ENCODE measurements around the gene CLEC11A.

The CLEC11A gene

DNA sequence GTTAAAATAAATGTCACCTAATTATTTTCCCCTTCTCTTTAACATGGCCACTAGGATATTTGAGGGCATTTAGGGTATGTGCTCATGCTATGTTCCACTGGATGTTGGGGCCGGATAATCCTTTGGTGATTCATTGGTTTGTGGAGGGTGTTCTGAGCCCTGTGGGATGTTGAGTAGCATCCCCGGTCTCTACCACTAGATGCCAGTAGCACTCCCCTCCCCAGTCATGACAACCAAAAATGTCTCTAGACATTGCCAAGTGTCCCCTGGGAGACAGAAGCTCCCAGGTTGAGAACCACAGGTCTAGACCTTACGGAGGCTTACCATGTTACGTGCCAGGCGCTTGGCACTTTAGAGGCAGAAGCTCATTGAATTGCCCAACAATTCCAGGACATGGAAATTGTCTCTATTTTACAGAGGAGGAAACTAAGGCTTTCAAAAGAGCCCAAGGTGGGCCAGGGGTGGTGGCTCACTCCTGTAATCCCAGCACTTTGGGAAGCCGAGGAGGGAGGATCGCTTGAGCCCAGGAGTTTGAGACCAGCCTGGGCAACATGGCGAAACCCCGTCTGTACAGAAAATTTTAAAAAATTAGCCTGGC lies 17.6 kb upstream of the CLEC11A start:
- DNase-seq: no peak

DNA sequence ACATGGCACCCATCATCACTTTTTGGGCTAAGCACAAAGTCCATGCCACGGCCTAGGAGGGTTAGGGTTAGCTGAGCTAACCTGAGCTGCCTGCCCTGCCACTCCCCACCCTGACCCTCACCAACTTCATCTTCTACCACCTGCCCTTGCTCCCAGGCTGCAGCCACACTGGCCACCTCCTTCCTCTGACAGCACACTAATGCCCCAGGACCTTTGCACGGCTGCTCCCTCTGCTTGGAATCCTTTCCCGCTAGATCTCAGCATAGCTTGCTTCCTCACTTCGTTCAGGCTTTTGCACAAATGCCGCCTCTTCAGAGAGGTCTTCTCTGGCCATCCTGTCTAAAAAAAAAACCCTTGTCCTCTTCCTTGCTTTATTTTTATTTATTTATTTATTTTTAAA lies 16.8 kb upstream of the CLEC11A start:
- no peak for DNase-seq

DNA sequence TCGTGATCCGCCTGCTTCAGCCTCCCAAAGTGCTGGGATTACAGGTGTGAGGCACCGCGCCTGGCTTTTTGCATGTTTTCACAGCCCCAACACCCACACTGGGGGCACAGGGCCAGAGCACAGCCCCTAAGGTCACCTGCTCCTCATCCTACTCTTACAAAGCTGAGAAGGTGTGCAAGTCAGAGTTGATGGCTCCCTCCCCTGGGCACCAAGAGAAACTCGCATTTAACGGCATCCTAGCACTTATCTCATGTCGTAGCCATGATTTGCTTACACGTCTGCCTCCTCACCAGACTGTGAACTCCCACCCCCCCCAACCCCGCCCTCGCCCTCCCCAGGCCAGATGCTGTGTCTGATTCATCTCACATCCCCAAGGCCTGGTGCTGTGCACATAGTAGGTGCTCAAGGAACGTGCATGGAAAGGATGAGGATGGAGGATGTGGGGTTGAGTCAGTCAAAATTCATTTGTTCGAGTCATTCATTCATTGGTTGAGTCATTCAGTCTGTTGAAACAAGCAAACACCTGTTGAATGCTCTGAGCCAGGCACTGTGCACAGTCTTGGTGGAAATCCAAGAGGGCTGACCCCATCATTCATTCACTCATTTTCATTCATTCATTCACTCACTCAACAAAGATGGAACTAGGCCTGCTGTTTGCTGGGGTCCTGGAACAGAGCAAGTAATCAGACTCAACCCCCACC lies 14.8 kb upstream of the CLEC11A start:
- DNase-seq: no peak

DNA sequence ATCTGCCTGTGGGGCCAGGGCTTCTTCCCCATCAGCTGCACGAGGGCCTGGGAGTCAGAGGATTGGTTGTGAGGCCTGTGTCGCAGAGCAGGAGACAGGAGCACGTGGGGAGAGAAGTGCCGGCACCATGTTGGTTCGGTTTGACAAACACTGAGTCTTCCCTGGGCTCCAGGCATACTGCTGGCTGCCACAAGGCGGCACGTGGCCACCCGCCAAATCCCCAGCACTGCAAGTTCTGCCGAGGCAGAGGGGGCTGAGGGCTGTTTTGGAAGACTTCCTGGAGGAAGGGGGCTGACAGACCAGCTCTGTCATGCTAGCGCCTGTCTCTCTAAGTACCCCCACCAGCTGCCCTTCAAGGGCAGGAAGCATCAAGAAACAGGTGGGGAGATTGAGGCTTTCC lies 13.1 kb upstream of the CLEC11A start:
- no peak for DNase-seq

DNA sequence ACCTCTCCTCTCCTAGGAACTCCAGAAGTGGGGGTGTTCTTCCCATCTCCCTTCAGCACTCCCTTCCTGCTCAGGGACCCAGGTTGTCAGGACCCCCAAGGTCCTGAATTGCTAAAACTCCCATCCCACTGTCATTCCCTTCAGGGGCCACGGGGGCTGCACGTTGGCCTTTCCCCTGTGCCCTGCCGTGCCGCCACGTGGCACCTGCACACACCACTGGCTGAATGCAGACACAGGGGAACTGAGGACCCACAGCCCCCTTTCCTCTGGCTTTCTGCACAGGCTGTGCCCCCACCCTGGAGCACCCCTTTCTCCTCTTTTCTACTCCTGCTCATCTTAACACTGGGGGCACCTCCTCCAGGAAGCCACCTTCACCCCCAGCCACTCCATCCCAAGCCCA lies 12.6 kb upstream of the CLEC11A start:
- no peak for DNase-seq

DNA sequence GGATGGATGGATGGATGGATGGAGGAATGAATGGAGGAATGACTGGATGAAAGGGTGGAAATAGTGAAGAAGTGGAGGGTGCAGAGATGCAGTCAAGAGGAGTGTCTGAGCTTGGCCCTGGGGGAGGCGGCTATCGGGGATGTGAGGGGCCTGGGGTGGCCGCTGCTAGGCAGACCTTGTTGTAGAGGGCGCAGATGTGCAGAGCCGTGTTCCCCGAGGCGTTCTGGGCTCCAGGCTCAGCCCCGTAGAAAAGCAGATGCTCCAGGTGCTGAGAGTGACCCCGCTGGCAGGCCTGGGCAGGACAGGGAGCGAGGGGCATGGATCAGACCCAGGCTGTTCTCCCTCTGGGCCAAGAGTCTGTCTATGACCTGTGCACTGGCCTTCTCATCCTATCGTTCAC lies 12.0 kb upstream of the CLEC11A start:
- DNase-seq: no peak

DNA sequence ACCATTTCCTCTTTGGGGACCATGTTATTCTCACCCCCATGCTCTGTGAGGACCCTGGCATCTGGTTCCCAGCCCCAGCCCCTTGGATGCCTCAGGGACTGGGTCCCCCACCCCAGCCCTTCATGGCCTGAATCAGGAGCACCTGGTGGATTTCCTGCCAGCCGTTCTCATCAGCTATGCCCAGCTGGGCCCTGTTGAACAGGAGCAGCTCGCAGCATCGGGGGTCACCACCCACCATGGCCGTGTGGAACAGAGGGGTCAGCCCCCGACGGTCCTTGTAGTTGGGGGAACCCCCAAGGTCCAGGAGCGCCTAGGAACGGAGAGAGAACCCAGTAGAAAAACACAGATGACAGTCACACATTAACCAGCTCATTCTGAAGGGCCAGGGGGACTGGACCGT lies 11.4 kb upstream of the CLEC11A start:
- DNase-seq: no peak

DNA sequence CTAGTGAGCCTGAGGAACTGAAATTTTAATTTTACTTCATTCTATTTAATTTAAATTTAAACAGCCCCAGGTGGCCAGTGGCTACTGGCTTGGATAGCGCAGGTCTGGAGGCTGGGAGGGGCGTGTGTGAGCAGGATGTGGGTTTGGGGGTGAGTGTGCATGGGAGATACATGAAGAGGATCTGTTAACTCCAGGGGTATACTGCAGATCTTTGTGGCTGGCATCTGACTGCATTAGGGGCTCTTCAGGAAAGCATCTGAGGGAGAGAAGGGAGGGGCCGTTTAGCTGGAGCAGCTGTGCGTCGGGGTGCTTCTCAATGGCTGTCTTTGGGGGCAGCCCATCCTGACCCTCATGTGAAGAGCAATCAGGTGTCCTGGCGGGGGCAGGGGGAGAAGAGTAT lies 10.3 kb upstream of the CLEC11A start:
- no peak for DNase-seq

DNA sequence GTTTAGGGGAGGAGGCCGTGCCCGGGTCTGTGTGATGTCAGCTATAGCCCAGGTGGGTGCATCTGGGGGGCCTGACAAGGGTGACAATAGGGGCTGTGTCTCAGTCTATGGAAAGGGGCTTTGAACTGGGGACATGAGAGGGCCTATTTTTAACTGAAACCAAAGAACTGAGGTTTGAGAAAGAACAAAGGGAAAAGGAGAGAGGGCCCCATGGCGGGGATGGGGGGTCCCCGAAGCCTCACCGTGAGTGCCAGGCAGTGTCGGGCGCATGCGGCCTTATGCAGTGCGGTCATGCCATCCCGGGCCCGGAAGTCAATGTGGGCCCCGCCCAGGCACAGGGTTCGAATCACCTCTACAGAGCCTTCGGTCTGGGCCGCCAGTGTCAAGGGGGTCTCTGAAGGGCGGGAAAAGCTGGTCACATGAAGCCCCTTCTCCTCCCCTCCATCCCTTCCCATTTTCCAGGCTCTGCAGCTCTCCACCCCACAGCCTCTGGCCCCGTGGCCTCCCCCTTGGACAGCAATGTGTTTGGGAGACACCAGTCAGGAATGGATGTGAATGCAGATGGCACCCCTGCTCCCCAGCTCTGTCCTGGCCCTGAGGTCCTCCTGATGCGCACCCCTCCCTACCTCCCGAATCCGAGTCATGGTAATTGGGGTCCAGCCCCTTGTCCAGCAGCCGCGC lies 9.5 kb upstream of the CLEC11A start:
- no peak for DNase-seq

DNA sequence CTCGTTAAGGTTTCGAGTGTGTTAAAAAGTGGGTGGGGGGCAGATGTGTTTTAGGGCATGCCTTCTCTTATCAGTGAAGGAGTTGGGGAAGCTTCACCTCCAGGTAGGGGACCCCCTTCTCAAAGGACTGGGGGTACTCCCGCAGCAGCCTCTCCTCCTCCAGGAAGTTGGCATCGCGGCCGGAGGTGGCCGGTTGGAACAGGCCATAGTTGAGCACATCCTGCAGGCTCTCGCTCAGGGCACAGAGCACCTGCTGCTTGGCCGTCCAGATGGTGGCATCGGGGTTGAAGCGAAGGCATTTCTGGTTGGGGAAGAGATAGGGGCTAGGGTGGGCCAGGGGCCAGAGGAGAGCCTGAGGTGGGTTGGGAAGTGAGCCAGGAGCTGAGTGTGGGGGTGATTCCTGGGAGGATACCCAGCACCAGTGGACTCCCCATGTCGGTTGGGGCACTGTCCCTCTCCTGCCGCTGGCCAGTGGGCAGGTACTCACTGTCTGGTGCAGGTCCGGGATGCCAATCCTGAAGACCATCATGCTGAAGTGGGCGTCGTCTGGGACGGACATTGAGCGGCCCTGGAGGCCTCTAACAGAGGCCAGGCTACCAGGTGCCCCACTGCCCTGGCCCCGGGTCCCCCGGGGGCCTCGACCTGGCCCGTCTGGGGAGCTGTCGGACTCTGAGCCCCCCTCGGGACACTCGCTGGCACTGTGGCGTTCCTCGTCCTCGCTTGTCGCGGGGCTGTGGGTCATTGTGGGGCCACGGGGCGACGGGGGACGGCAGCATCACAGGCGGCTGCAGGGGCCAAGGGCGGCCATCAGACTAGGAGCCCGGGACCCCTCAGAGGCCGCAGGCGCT lies 6.8 kb upstream of the CLEC11A start:
- DNase-seq: no peak

DNA sequence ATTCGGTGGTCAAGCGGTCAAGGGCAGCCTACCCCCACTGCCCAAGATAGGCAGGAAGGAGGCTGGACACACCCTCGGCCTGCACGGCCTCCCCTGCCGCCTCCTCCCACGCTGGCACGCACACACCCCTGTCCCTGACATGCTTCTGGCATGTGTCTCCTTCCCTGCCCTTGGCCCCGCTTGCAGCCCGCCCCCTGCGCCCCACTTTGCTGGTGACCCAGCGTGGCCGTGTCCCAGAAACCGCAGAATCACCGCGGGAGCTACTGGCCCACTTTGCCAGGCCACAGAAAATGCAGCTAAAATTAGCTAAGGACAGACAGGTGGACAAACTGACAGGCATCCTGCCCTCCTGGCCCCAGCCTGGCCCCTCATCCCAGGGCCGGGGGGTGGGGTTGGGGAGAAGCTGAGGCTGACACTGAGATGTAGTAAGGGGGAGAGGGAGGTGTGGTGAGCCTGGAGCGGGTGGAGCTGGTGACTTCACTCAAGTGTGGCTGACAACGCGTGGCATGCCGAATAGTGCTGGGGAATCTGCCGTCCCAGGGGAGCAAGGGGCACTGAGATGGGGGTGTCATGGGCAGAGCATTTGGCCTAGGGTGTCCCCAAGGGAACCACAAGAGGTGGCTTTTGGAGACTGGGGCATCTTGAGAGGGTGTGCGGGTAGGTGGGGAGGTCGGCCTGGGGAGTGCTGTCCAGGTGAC lies 6.0 kb upstream of the CLEC11A start:
- no peak for DNase-seq

DNA sequence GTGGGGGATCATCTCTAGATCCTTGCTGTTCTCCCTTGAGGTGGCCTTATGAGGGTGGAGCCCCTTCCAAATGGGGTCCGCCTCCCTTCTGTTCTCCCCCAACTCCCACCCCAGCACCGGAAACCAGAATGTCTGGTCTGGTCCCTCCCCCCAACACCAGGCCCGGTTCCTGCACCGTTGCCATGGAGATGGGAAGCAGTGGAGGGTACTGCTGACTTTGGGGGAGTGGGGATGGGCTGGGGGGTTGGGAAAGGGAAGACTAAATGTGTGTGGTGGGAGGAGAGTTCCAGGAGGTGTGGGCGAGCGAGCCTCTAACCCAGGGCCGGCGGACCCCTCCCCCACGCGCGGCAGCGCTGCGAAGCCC lies 5.3 kb upstream of the CLEC11A start:
- DNase-seq: no peak

DNA sequence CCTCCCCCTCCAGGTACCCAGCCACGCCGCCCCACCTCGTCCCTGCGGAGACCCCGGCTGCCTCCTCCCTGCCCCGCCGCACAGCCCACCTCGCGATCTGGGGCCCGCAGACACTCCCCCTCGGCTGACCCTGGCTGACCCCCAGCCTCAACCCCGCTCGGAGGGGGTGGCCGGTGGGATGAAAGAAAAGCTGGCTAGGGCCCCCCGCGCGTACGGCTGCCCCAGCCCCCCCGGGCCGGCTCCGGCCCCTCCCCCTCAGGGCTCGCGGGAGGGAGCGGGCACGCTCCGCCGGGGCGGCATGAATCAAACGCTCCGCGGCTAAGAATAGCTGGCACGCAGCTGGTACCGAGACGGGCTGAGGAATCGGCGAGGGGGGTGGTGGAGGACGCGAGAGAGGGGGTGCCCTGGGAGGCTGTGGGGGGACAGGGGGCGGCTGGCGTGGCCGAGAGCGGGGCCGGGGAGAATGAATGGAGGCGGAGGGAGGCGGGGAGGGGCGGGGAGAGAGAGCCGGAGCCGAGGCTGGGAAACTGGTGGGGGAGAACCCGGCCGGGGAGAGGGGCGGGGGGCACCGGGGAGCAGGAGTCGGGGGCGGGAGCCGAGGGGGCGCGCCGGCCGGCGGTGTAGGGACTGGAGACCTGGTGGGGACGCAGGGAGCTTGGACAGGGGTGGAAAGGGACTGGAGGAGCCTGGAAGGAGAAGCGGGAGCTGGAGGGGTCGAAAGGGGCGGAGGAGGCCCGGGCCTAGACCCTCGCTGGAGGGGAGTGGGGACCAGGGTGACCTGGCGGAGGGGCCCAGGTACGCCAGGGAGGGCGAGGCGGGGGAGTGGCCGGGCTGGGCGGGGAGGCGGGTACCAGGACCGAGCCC lies 4.7 kb upstream of the CLEC11A start:
- DNase-seq: no peak

DNA sequence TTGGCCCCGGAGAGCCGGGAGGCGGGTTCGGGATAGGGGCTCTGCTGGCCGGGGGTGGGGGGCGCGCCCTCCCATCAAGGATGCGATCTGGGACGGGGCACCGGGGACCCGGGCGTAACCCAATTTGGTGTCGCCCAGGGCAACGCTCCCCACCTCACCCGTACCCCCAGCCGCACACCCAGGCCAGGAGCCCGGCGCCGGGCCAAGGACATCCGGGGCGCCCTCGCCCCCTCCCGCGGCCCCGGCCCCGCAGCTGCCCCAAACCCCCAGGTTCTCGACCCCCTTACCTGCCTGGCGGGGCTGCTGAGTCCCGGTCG lies 4.1 kb upstream of the CLEC11A start:
- DNase-seq: no peak

DNA sequence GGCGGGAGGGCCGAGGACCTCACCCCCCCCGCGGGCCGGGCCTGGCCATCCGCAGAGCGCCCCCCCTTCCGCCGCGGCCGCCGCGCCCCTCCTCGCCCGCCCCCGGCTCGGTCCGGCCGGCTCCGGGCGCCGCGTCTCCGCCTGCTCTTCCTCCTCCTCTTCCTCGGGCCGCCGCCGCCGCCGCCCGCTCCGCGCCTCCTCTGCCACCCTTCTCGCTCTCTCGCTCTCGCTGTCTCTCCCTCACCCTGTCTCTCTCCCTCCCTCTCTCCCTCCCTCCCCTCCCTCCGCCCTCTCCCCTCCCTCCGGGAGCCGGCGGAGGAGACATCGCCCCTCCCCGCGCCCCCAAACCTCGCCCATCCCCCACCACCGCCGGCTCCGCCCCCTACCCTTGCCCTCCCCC lies 3.6 kb upstream of the CLEC11A start, which contains the start of gene SHANK1:
Gene SHANK1 (minus strand): TSS at position 237 of the 400 bp plus-strand sequence. CDS start 2,883 bp downstream, outside the sequence.
- no peak for DNase-seq

DNA sequence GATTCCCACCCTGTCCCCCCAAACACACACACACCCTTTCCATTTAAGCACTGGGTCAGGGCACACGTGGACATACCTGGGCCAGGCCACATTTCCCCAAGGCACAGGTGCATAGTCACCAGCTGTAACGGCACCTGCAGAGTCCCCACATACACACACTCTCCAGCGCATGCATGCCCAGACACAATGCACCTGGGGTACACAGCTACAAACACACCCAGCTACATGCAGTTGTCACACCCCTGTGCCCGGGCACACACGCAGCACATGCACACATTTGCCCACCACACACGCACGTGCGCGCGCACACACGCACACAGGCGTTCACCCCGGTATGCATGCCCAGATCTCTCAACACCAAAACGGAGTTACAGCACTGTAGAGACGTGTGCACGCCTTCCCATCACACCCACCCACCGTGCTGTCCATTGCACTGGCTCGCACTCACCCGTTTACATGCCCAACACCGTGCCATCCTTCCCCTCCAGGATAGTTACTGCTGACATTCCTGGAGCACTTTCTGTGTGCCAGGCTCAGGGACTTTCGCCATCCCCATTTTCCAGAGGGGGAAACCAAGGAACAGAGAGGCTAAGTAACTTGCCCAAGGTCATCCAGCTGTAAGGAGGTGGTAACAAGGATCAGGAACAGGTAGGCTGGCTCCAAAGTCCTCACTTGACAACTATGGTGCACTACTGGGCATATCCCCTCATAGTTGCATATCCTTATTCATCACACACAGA lies 2.8 kb upstream of the CLEC11A start:
- DNase-seq: no peak

DNA sequence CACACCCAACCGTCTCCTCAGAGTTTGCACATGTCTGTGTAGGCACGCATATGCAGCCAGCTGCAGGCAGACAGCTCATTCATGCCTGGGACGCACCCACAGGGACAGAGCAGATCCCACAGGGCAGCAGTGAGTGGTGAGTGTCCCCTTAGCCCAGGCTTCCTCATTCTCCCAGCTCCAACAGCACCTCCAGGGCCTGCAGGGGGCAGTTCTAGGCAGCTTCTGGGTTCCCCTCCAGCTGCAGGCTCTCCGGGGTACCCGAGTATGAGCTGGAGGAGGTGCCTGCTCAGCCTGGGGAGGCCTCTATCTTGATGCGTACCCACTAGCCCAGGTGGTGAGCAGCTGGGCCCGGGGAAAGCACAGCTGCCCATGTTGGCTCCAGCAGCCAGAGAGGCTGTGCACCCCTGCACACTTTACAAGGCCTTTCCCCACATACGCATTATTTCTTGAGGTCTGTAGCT lies 2.2 kb upstream of the CLEC11A start:
- no peak for DNase-seq

DNA sequence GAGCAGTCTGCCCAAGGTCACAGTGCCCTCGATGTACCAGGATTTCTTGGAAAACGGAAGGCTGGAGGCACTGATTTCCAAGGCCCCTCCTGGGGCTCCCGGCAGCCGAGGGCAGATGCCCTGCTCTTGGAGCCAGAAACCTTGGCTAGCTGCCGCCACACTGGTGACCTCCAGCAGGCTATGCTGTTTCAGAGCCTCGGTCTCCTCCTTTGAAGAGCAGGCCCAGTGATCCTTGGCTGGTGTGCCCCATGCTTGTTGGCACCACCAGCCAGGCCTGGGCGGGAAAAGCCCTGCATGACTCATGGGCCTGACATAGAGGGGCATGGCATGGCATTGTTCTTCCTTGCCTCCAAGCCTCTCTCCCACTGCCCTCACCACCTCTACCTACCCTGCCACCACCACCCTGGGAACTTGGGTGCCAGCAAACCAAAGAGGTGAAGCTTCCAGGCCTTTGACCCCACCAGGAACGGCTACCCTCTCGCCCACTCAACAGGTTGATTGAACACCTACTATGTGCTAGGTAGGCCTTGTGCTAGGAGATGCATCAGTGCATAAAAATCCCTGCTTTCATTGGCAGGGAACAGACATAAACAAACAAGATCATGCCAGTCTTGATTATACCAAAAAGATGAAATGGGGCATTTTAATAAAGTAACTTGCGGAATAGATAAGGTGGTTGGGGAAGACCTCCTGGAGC lies 1.6 kb upstream of the CLEC11A start:
- DNase-seq: no peak

DNA sequence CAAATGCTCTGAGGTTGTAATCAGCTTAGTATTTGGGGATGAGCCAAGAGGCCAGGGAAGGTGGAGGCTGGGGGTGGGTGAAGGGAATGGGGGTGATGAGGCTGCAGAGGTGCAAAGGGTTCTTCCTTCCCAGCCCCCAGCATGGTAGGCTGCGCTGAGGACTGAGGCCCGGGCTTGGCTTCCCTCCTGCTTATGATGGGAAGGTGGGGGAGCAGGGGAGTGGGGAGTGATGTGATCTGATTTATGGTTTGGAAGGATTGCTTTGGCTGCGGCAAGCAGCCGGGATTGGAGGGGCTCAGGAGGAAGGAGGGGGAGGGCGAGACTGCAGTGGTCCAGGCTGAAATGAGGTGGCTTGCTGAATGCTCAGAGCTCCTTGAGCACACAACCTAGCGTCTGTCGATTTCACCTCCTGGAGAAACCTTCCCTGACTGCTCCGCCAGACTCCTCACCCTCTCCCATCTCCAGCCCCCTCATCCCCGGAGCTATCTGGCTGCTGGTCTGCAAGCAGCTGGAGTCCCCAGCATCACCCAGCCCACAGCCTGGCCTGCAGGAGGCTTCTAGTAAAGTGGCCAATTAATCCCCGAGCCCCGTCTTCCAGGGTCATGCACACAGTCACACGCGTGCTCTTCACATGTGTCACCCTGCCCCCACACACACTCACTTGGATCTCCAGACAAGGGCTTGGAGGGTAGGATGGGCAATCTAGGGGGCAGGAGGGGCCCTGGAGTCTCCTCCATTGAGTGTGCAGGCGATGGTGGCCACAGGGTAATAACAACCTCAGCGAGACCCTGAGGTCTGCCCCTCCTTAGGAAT lies 757 bp upstream of the CLEC11A start:
- no peak for DNase-seq

Data from NCI-H2107 (cell line).